ENCODE measurements around the gene PLEKHB2.

PLEKHB2 gene

DNA sequence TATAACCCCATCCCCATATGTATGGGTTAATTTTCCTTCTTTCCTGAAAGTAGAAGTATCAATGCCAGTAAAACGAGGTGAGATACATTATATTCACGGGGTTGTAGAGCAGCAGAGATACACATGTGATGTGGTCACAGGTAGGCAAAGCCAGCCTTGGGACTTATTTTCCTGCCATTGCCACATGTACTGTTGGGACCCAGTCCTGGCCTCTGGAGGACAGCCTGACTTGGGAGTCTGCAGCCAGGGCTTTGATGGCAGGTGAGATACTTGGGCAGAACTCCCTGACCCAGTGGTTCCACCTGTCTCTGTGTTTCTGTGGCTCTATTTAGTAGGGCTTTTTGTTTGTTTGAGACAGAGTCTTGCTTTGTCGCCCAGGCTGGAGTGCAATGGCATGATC is 18.1 kb downstream of the PLEKHB2 start:
- H3K9me2 ChIP-seq (replicated peaks; ENCODE audit: insufficient read depth, low read length), result no peaks in the 10 kb centered on the region
- no peak overlapping the region for H3K27ac ChIP-seq (ENCODE audit: low read length)
- no peak overlapping the region for H3K4me3 ChIP-seq (ENCODE audit: low read length)
- no peaks in the 10 kb centered on the region for H3F3A ChIP-seq (ENCODE audit: insufficient read depth, low read length)
- no peaks in the 10 kb centered on the region for H3K9me3 ChIP-seq (replicated peaks; ENCODE audit: insufficient read depth, low read length)
- no peak overlapping the region for H3K4me2 ChIP-seq (ENCODE audit: low read depth, low read length)
- no peaks in the 10 kb centered on the region for H3K27me3 ChIP-seq (replicated peaks; ENCODE audit: insufficient read depth, low read length)
- H4K20me1 ChIP-seq (ENCODE audit: insufficient read depth, low read length), result no peaks in the 10 kb centered on the region; the same call in 1 of the 2 replicates
- no peak overlapping the region for H2AFZ ChIP-seq (ENCODE audit: low read length)
- no peak for DNase-seq
- TF ChIP-seq, protein P1, sequence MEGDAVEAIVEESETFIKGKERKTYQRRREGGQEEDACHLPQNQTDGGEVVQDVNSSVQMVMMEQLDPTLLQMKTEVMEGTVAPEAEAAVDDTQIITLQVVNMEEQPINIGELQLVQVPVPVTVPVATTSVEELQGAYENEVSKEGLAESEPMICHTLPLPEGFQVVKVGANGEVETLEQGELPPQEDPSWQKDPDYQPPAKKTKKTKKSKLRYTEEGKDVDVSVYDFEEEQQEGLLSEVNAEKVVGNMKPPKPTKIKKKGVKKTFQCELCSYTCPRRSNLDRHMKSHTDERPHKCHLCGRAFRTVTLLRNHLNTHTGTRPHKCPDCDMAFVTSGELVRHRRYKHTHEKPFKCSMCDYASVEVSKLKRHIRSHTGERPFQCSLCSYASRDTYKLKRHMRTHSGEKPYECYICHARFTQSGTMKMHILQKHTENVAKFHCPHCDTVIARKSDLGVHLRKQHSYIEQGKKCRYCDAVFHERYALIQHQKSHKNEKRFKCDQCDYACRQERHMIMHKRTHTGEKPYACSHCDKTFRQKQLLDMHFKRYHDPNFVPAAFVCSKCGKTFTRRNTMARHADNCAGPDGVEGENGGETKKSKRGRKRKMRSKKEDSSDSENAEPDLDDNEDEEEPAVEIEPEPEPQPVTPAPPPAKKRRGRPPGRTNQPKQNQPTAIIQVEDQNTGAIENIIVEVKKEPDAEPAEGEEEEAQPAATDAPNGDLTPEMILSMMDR (IDR thresholded peaks at IDR 0.05; ENCODE audit: low read length), result no peak
- TF ChIP-seq EZH2 (optimal IDR thresholded peaks at IDR 0.05; ENCODE audit: low read depth, low read length) (no peak), EZH2phosphoT487 (IDR thresholded peaks at IDR 0.05; ENCODE audit: low read length) (no peak)
- no peak overlapping the region for H3K9ac ChIP-seq (ENCODE audit: low read length)
- peaks cover 69% of the 10 kb centered on the region for H3K79me2 ChIP-seq (ENCODE audit: low read length)
- H3K36me3 ChIP-seq (replicated peaks; ENCODE audit: insufficient read depth, low read length), result peaks cover 4% of the 10 kb centered on the region; the same call in 1 of the 2 replicates
- no peaks in the 10 kb centered on the region for H3K4me1 ChIP-seq (ENCODE audit: low read length)

DNA sequence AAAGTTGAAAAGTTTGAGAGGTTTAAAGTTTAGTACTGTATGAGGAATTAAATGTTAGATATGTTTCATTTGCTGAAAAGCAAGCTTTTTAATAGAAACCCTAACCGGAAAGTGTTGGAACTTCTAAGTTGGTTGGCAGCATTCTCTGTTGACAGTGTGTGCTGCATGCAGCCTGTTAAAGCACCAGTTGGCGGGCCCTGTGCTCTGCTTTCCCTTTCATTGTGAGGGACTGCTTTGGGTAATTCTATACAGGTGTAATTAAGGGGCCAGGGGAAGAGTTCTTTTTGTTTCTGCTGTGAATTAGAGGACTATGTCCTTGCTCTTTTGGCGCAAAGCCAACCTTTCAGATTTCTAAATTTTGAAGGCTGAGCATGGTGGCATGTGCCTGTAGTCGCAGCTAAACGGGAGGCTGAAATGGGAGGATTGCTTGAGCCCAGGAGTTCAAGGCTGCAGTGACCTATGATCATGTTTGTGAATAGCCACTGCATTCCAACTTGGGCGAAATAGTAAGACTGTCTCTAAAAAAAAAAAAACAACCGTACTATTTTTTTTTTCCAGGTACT is 20.1 kb downstream of the PLEKHB2 start:
- Histone ChIP-seq H2AFZ (ENCODE audit: low read length) (no peak overlapping the region), H3K9me2 (replicated peaks; ENCODE audit: insufficient read depth, low read length) (no peaks in the 10 kb centered on the region), H3K4me2 (ENCODE audit: low read depth, low read length) (no peak overlapping the region), H3K4me3 (ENCODE audit: low read length) (no peak overlapping the region), H3K79me2 (ENCODE audit: low read length) (peaks cover 50% of the 10 kb centered on the region), H3K27ac (ENCODE audit: low read length) (no peak overlapping the region), H4K20me1 (ENCODE audit: insufficient read depth, low read length) (no peaks in the 10 kb centered on the region; the same call in 1 of the 2 replicates), H3F3A (ENCODE audit: insufficient read depth, low read length) (no peaks in the 10 kb centered on the region), H3K9me3 (replicated peaks; ENCODE audit: insufficient read depth, low read length) (no peaks in the 10 kb centered on the region), H3K9ac (ENCODE audit: low read length) (no peak overlapping the region), H3K36me3 (replicated peaks; ENCODE audit: insufficient read depth, low read length) (peaks cover 4% of the 10 kb centered on the region; the same call in 1 of the 2 replicates), H3K27me3 (replicated peaks; ENCODE audit: insufficient read depth, low read length) (no peaks in the 10 kb centered on the region), H3K4me1 (ENCODE audit: low read length) (no peaks in the 10 kb centered on the region)
- TF ChIP-seq EZH2phosphoT487 (IDR thresholded peaks at IDR 0.05; ENCODE audit: low read length) (no peak), EZH2 (optimal IDR thresholded peaks at IDR 0.05; ENCODE audit: low read depth, low read length) (no peak)
- TF ChIP-seq, protein P1 (IDR thresholded peaks at IDR 0.05; ENCODE audit: low read length), result no peak
- no peak for DNase-seq

DNA sequence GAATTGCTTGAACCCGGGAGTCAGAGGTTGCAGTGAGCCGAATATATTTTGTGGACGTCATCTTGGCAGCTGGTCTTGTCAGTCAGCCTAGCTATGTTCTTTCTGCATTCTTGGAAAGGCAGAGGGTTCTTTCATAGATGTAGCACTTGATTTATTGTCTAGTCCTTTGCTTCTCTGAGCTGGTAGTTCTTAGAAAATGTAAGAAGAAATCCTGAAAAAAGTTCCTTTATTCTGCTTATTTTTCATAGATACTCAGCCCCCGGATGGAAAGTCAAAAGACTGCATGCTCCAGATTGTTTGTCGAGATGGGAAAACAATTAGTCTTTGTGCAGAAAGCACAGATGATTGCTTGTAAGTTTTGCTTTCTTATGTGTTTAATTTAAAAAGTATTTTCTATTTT is 21.3 kb downstream of the PLEKHB2 start:
- TF ChIP-seq EZH2phosphoT487 (IDR thresholded peaks at IDR 0.05; ENCODE audit: low read length) (no peak), EZH2 (optimal IDR thresholded peaks at IDR 0.05; ENCODE audit: low read depth, low read length) (no peak)
- TF ChIP-seq, protein P1 (IDR thresholded peaks at IDR 0.05; ENCODE audit: low read length), result no peak
- Histone ChIP-seq H3K27ac (ENCODE audit: low read length) (no peak overlapping the region), H3F3A (ENCODE audit: insufficient read depth, low read length) (no peaks in the 10 kb centered on the region), H3K27me3 (replicated peaks; ENCODE audit: insufficient read depth, low read length) (no peaks in the 10 kb centered on the region), H3K4me2 (ENCODE audit: low read depth, low read length) (no peak overlapping the region), H3K9me2 (replicated peaks; ENCODE audit: insufficient read depth, low read length) (no peaks in the 10 kb centered on the region), H2AFZ (ENCODE audit: low read length) (no peak overlapping the region), H3K36me3 (replicated peaks; ENCODE audit: insufficient read depth, low read length) (peaks cover 4% of the 10 kb centered on the region; the same call in 1 of the 2 replicates), H3K9ac (ENCODE audit: low read length) (no peak overlapping the region), H3K4me1 (ENCODE audit: low read length) (no peaks in the 10 kb centered on the region), H3K4me3 (ENCODE audit: low read length) (no peak overlapping the region), H4K20me1 (ENCODE audit: insufficient read depth, low read length) (no peaks in the 10 kb centered on the region), H3K9me3 (replicated peaks; ENCODE audit: insufficient read depth, low read length) (no peaks in the 10 kb centered on the region), H3K79me2 (ENCODE audit: low read length) (peaks cover 39% of the 10 kb centered on the region)
- DNase-seq, result no peak

Data from MM.1S (cell line).